ENCODE results near the gene NPR1. TPM values are rescaled to one million over a fixed set of nuclear protein-coding genes. Genes with fewer than 3 reads are reported as not detected.

NPR1 gene
- total and polyA plus RNA-seq, 2 experiments from 2014 or later = 3.7 to 9.0 TPM

GRCh38 chr1:153631047-153632022, 47.2 kb upstream of the NPR1 start (continued):
- TF ChIP-seq ZNF462 (CRISPR knock-in tag; IDR thresholded peaks at IDR 0.05) (no peak), NANOG (IDR thresholded peaks at IDR 0.05; ENCODE audit: borderline replicate concordance) (no peak), CTCF (conservative IDR thresholded peaks at IDR 0.05; ENCODE audit: low read depth in 2 of 2) (no peak), ZNF331 (CRISPR knock-in tag; IDR thresholded peaks at IDR 0.05; ENCODE audit: low read depth) (no peak), REST (IDR thresholded peaks at IDR 0.05; ENCODE audit: unreplicated experiment) (no peak), ZNF114 (CRISPR knock-in tag; IDR thresholded peaks at IDR 0.05) (no peak)

All from GM23338 (cell line).